ENCODE data around the gene MORN3. TPM values are rescaled to one million over a fixed set of nuclear protein-coding genes. Genes with fewer than 3 reads are reported as not detected.

The MORN3 gene
- total and polyA plus RNA-seq, 3 donors from 2014 or later = 8.3 to 85.9 (median 46.1) TPM

DNA sequence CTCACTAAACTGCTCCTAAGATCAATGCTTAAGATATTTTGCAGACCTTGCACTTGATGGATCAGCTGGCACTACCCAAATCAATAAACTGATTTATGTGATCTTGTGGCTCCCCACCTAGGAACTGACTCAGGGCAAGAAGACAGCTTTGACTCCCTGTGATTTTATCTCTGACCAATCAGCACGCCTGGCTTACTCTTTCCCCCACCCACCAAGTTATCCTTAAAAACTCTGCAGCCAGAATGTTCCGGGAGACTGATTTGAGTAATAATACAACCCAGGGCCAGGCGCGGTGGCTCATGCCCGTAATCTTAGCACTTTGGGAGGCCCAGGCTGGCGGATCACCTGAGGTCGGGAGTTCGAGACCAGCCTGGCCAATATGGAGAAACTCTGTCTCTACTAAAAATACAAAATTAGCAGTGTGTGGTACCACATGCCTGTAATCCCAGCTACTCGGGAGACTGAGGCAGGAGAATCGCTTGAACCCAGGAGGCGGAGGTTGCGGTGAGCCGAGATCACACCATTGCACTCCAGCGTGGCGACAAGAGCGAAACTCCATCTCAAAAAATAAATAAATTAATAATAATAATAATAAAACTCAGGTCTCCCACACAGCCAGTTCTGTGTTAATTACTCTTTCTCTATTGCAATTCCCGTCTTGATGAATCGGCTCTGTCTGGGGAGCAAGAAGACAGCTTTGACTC, 12.0 kb downstream of the MORN3 start:
- intact Hi-C loops (cut with DNase I; ENCODE audit: low total_unique reads) = no loop called here
- no peaks in the 10 kb centered on the region for H3K27me3 ChIP-seq
- H3K4me3 ChIP-seq = no peak overlapping the region
- DNase-seq = no peak
- no peak overlapping the region for H3K27ac ChIP-seq
- WGBS, 2 donors = 64 to 86% methylated on average over 18 of the region's 18 CpGs
- TF ChIP-seq, protein P1, sequence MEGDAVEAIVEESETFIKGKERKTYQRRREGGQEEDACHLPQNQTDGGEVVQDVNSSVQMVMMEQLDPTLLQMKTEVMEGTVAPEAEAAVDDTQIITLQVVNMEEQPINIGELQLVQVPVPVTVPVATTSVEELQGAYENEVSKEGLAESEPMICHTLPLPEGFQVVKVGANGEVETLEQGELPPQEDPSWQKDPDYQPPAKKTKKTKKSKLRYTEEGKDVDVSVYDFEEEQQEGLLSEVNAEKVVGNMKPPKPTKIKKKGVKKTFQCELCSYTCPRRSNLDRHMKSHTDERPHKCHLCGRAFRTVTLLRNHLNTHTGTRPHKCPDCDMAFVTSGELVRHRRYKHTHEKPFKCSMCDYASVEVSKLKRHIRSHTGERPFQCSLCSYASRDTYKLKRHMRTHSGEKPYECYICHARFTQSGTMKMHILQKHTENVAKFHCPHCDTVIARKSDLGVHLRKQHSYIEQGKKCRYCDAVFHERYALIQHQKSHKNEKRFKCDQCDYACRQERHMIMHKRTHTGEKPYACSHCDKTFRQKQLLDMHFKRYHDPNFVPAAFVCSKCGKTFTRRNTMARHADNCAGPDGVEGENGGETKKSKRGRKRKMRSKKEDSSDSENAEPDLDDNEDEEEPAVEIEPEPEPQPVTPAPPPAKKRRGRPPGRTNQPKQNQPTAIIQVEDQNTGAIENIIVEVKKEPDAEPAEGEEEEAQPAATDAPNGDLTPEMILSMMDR (IDR thresholded peaks at IDR 0.05) = no peak
- no peak for TF ChIP-seq POLR2A (IDR thresholded peaks at IDR 0.05)
- no peaks in the 10 kb centered on the region for H3K36me3 ChIP-seq (ENCODE audit: low read depth, missing control alignments)
- no peaks in the 10 kb centered on the region for H3K4me1 ChIP-seq
- H3K9me3 ChIP-seq = no peaks in the 10 kb centered on the region

DNA sequence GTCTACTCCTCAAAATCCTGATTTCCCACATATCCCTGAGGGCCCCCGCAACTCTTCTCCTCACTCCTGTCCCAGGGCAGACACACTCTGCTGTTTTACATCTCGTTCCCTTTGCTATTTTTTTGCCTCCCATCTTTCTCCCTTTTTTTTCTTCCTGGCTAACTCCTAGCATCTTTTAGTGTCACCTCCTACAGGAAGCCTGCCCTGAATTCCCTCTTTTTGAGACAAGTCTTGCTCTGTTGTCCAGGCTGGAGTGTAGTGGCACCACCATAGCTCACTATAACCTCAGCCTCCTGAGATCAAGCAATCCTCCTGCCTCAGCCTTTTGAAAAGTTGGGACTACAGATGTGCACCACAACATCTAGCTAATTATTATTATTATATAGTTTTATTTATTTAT, 13.3 kb downstream of the MORN3 start:
- intact Hi-C loops (cut with DNase I; ENCODE audit: low total_unique reads) = no loop called here
- WGBS, 2 donors = 94% methylated on average over 2 of the region's 2 CpGs
- no peak for DNase-seq
- H3K4me3 ChIP-seq = no peak overlapping the region
- H3K27me3 ChIP-seq = no peaks in the 10 kb centered on the region
- TF ChIP-seq, protein P1 (IDR thresholded peaks at IDR 0.05) = no peak
- H3K9me3 ChIP-seq = no peaks in the 10 kb centered on the region
- H3K4me1 ChIP-seq = no peaks in the 10 kb centered on the region
- no peak overlapping the region for H3K27ac ChIP-seq
- H3K36me3 ChIP-seq (ENCODE audit: low read depth, missing control alignments) = no peaks in the 10 kb centered on the region

DNA sequence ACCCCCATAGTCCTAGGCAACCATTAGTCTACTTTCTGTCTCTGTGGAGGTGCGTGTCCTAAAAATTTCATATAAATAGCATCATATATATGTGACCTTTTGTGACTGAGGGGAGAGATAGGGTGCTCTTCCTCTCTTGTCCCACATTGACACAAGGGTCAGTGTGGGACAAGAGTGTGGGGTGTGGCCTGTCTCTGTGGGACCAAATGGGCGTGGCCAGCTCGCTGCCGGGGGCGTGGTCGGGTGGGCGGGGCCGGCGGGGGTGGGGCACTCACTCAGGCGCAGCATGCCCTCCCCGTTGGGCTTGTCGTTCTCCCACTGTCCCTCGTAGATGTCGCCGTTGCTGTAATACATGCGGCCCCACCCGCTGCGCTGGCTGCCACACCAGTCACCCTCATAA, 15.5 kb downstream of the MORN3 start:
- DNase-seq = peak; percentile 43
- no peaks in the 10 kb centered on the region for H3K9me3 ChIP-seq
- TF ChIP-seq, protein P1 (IDR thresholded peaks at IDR 0.05) = no peak
- TF ChIP-seq POLR2A (IDR thresholded peaks at IDR 0.05) = no peak
- no peaks in the 10 kb centered on the region for H3K36me3 ChIP-seq (ENCODE audit: low read depth, missing control alignments)
- H3K27ac ChIP-seq = no peak overlapping the region
- H3K27me3 ChIP-seq = no peaks in the 10 kb centered on the region
- no peaks in the 10 kb centered on the region for H3K4me1 ChIP-seq
- intact Hi-C loops (cut with DNase I; ENCODE audit: low total_unique reads) = no loop called here
- 53 to 79% methylated on average over 12 to 18 of the region's 18 CpGs for WGBS, 2 donors
- H3K4me3 ChIP-seq = no peak overlapping the region

DNA sequence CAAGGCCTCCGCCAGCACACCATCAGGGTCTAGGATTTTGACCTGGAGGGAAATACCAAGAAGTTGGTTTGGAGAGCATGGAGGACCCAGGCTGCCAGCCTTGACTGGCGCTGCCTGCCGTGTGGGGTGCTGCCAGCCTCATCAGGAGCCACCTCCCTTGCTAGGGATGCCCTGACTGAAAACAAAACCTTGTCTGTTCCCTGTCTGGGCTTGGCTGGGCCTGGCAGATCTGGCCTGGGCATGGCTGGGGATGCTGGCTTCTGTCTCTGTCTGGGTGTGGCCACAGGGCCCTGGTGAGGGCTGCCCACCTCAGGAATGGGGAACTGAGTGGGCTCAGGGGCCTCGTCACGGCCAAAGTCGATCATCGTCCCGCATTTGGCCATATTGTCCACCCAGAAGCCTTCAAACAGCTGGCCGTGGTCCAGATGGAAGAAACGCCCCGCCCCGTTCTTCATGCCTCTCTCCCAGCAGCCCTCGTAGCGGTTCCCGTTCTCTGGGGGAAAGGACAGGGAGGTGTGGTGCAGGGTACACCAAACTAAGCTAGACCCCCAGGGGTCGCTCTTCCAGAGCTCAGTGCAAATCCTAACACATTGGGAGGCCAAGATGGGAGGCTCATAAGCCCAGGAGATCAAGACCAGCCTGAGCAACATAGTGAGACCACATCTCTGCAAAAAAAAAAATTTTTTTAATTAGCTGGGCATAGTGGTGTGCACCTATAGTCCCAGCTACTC, 16.5 kb downstream of the MORN3 start:
- H3K27ac ChIP-seq = no peak overlapping the region
- DNase-seq = no peak
- 91 to 95% methylated on average over 9 to 16 of the region's 16 CpGs for WGBS, 2 donors
- TF ChIP-seq, protein P1 (IDR thresholded peaks at IDR 0.05) = no peak
- TF ChIP-seq POLR2A (IDR thresholded peaks at IDR 0.05) = no peak
- no peaks in the 10 kb centered on the region for H3K27me3 ChIP-seq
- H3K4me1 ChIP-seq = no peaks in the 10 kb centered on the region
- H3K36me3 ChIP-seq (ENCODE audit: low read depth, missing control alignments) = no peaks in the 10 kb centered on the region
- no peaks in the 10 kb centered on the region for H3K9me3 ChIP-seq
- intact Hi-C loops (cut with DNase I; ENCODE audit: low total_unique reads) = no loop called here
- no peak overlapping the region for H3K4me3 ChIP-seq

Data from testis (tissue), 3 donors.